Thoracic aorta (tissue), 2 donors: ENCODE data around the gene OR8D2. TPM values are rescaled to one million over a fixed set of nuclear protein-coding genes. Genes with fewer than 3 reads are reported as not detected.

Source experiments
- ATAC-seq: fragments of 150-250 bp; one replicate; pipeline ENCODE4 v1.8.0; 2017; ENCODE audit warnings: low read depth; ENCODE audit not compliant: insufficient number of reproducible peaks, low FRiP score
- DNase-seq: peaks from one replicate; pipeline ENCODE4 v3.0.0-alpha.2; 2020; ENCODE audit warnings: low spot score
- H3K27ac ChIP-seq, 2 donors: fragments of 200-600 bp; sonication (generic); 1 replicate in 1 of 2; 2 replicates in 1 of 2; pipeline ENCODE4 v1.5.1; 2016; ENCODE audit warnings: mild to moderate bottlenecking in 2 of 2, moderate library complexity in 2 of 2
- H3K27me3 ChIP-seq: fragments of 200-600 bp; sonication (generic); replicated peaks from 2 replicates; pipeline ENCODE4 v1.6.0; 2016; ENCODE audit warnings: mild to moderate bottlenecking; ENCODE audit not compliant: insufficient read depth
- H3K36me3 ChIP-seq: fragments of 200-600 bp; sonication (generic); one replicate; pipeline ENCODE4 v1.5.1; 2016
- H3K4me1 ChIP-seq, 2 donors: fragments of 200-600 bp; sonication (generic); 1 replicate in 1 of 2; 2 replicates in 1 of 2; pipeline versions ENCODE4 v1.5.1 to v1.6.0; 2016; ENCODE audit warnings: low read depth in 2 of 2, mild to moderate bottlenecking in 1 of 2; ENCODE audit not compliant: control insufficient read depth in 1 of 2
- H3K4me3 ChIP-seq: fragments of 200-600 bp; sonication (generic); 2 replicates; pipeline ENCODE4 v1.5.1; 2016; ENCODE audit warnings: mild to moderate bottlenecking
- H3K9me3 ChIP-seq: fragments of 200-600 bp; sonication (generic); 2 replicates; pipeline ENCODE4 v1.5.1; 2016
- total RNA-seq, 2 donors: library from RNA; depleted of rRNA; stranded (reverse); fragments of >200 nt; gene quantifications; one replicate each; pipeline versions ENCODE4 v1.1.0 to v1.2.3, GENCODE V29; 2016
- TF ChIP-seq, protein P1 (sequence below): fragments of 200-600 bp; sonication (generic); IDR thresholded peaks from one replicate; pipeline ENCODE4 v1.5.1; 2019; ENCODE audit warnings: antibody characterized with exemption

The OR8D2 gene
- total RNA-seq, 2 donors from 2014 or later: not detected

DNA sequence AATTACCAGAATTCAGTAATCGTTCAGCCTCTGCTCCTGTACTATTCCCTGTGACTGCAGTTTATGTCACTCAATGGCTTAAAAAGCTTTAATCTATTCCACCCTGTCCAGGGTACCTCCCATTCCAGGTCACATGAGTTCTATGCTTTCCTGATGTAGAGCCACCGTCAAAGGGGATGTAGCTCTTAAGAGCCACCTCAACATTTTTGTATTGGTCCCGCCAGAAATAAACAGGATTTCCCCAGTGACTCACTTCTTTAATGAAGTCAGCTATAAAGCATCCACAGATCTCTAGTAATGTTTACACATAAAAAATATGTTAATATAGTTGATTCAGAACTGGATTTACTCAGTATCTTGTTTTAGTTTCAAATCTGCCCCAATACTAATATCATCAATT, 4.9 kb downstream of the OR8D2 start:
- H3K36me3 ChIP-seq: no peaks in the 10 kb centered on the region
- DNase-seq (no peak), ATAC-seq (no peak)
- H3K27ac ChIP-seq: no peak overlapping the region
- H3K9me3 ChIP-seq: no peaks in the 10 kb centered on the region
- no peaks in the 10 kb centered on the region for H3K4me1 ChIP-seq
- TF ChIP-seq, protein P1, sequence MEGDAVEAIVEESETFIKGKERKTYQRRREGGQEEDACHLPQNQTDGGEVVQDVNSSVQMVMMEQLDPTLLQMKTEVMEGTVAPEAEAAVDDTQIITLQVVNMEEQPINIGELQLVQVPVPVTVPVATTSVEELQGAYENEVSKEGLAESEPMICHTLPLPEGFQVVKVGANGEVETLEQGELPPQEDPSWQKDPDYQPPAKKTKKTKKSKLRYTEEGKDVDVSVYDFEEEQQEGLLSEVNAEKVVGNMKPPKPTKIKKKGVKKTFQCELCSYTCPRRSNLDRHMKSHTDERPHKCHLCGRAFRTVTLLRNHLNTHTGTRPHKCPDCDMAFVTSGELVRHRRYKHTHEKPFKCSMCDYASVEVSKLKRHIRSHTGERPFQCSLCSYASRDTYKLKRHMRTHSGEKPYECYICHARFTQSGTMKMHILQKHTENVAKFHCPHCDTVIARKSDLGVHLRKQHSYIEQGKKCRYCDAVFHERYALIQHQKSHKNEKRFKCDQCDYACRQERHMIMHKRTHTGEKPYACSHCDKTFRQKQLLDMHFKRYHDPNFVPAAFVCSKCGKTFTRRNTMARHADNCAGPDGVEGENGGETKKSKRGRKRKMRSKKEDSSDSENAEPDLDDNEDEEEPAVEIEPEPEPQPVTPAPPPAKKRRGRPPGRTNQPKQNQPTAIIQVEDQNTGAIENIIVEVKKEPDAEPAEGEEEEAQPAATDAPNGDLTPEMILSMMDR: no peak
- H3K27me3 ChIP-seq: no peaks in the 10 kb centered on the region
- H3K4me3 ChIP-seq: no peak overlapping the region

GRCh38 chr11:124313849-124314248, 6.1 kb downstream of the OR8D2 start, which contains the start of gene OR8D1:
TSS of gene OR8D1 (minus strand) at chr11:124313949. CDS start at chr11:124310766, 3,183 bp downstream.
- no peak for ATAC-seq
- no peaks in the 10 kb centered on the region for H3K27me3 ChIP-seq

DNA sequence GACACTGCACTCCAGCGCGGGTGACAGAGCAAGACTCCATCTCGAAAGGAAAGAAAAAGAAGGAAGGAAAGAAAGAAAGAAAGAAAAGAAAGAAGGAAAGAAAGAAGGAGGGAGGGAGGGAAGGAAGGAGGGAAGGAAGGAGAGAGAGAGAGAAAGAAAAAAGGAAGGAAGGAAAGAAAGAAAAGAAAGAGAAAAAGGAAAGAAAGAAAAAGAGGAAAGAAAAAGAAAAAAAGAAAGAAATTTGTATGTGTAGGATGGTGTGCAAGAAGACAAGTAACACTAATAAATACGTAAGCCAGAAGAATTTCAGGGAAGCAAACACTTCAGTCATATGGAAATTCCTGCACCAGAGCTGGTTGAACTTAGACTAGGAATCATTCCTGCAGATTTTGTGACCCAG, 6.9 kb downstream of the OR8D2 start:
- no peak for ATAC-seq
- DNase-seq: no peak
- no peaks in the 10 kb centered on the region for H3K27me3 ChIP-seq
- H3K9me3 ChIP-seq: no peaks in the 10 kb centered on the region
- no peak overlapping the region for H3K4me3 ChIP-seq
- H3K27ac ChIP-seq: no peak overlapping the region
- no peaks in the 10 kb centered on the region for H3K36me3 ChIP-seq
- no peaks in the 10 kb centered on the region for H3K4me1 ChIP-seq
- TF ChIP-seq, protein P1: no peak

More at GRCh38 chr11:124313849-124314248, 6.1 kb downstream of the OR8D2 start, which contains the start of gene OR8D1:
- Histone ChIP-seq H3K4me1 (no peaks in the 10 kb centered on the region), H3K36me3 (no peaks in the 10 kb centered on the region), H3K4me3 (no peak within 1 kb of the TSS), H3K27ac (no peak within 1 kb of the TSS), H3K9me3 (no peaks in the 10 kb centered on the region)
- TF ChIP-seq, protein P1: no peak
- DNase-seq: no peak

DNA sequence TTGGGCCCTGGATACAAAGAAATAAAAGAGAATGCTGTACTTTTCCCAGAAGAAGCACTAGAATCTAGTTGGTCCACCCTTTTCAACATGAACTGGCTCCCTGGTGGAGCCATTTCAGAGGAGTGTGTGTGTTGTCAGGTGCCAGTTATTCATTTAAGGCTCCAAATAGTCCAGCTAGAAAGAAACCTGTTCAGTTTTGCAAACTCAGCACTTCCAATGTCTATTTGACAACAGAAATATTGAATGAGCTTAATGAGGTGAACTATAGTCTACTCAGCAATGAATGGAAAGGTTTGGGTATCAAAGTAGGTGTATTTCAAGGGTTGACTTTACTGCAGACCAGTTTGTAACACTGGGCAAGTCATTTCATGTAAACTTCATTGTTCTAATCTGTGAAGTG, 8.3 kb downstream of the OR8D2 start:
- Histone ChIP-seq H3K27ac (no peak overlapping the region), H3K27me3 (no peaks in the 10 kb centered on the region), H3K4me1 (no peaks in the 10 kb centered on the region), H3K4me3 (no peak overlapping the region), H3K36me3 (no peaks in the 10 kb centered on the region), H3K9me3 (no peaks in the 10 kb centered on the region)
- DNase-seq: no peak
- TF ChIP-seq, protein P1: no peak
- no peak for ATAC-seq

DNA sequence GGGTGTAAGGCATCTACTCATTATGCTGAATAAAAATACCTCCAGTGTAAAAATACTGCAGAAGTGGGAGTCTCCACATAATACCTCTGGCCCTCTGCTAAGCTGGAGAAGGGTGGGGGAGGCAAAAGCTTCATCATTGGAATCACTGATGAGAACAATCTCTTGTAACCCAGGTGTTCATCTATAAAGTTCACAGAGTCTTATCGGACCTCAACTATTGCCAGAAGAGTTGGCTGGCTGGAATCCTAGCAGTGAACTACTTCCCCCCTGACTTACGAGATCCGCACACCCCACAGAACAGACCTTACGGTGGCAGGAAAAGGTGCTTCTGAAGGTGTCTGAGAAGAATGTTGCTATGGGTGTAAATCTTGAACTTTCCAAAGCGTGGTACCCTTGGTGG, 8.7 kb downstream of the OR8D2 start:
- Histone ChIP-seq H3K27ac (no peak overlapping the region), H3K4me1 (no peaks in the 10 kb centered on the region), H3K4me3 (no peak overlapping the region), H3K9me3 (no peaks in the 10 kb centered on the region), H3K27me3 (no peaks in the 10 kb centered on the region), H3K36me3 (no peaks in the 10 kb centered on the region)
- TF ChIP-seq, protein P1: no peak
- ATAC-seq: no peak
- DNase-seq: no peak
